ENCODE data around the gene TRIP10. TPM values are rescaled to one million over a fixed set of nuclear protein-coding genes. Genes with fewer than 3 reads are reported as not detected.

The TRIP10 gene
- total and polyA plus RNA-seq, 2 of the 4 experiments (the other 2 are of a cell fraction), result 39.1 to 47.0 TPM

DNA sequence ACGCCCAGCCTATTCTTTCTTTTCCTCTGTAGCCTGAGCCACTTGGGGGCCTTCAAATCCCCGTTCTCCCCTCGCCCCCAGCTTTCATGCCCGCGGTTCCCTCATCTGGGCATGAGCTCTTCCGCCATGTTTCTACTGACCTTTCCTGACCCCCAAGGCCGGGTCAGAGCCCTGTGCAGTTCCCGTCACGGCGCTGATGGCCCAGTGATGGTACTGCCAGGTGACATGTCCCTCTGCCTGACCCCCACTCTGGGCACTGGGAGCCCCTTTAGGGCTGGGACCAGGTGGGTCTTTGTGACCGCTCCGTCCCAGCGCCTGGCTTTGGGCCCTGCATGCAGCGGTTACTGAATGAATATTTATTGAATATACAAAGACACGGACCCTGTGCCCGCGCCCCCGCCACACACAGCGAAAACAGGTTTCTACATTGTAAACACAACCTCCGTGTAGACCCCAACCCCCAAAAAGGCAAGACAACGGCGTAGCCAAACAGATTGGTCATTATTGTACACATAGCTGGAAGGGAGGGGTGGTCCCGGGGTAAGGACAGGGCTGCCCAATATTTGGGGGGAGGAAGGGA lies 9.8 kb upstream of the TRIP10 start:
- Histone ChIP-seq H2BK15ac (ENCODE audit: low read depth, low read length) (no peak overlapping the region), H4K8ac (ENCODE audit: low read depth in 2 of 2, low read length in 2 of 2) (no peak overlapping the region), H2BK120ac (ENCODE audit: low read depth, low read length) (no peak overlapping the region), H4K5ac (ENCODE audit: low read depth, low read length) (no peak overlapping the region), H4K91ac (ENCODE audit: insufficient read depth, low read depth, low read length) (no peak overlapping the region), H3K27ac (ENCODE audit: insufficient read depth, low read length) (no peak overlapping the region), H3K4me3 (ENCODE audit: insufficient read depth, low read depth, low read length) (no peak overlapping the region), H3K56ac (ENCODE audit: extremely low read depth, insufficient read depth, low read length) (no peak overlapping the region), H3K4me2 (ENCODE audit: low read depth, low read length) (no peak overlapping the region), H2AK5ac (ENCODE audit: low read depth, low read length) (no peak overlapping the region), H2AFZ (replicated peaks; ENCODE audit: low read length, poor library complexity) (peak overlapping the region; percentile 29), H3K4me1 (ENCODE audit: control insufficient read depth, insufficient read depth, low read length) (no peaks in the 10 kb centered on the region), H3K9me1 (ENCODE audit: insufficient read depth, low read length) (no peaks in the 10 kb centered on the region; the same call in 1 of the 2 replicates), H3K79me1 (ENCODE audit: low read depth in 1 of 2, low read length in 2 of 2) (peaks cover 0 to 4% of the 10 kb centered on the region in 2 experiments; a peak in 1 of 4 replicates), H3K23ac (ENCODE audit: low read depth, low read length) (no peak overlapping the region), H3K4ac (ENCODE audit: low read depth, low read length) (no peak overlapping the region), H3K9ac (ENCODE audit: low read depth, low read length) (no peak overlapping the region), H3K36me3 (ENCODE audit: control insufficient read depth, insufficient read depth, low read length) (peaks cover 11% of the 10 kb centered on the region; the same call in 1 of the 2 replicates), H3K14ac (replicated peaks; ENCODE audit: low read depth, low read length) (no peak overlapping the region), H3K27me3 (ENCODE audit: control insufficient read depth, insufficient read depth, low read length) (no peaks in the 10 kb centered on the region), H4K20me1 (ENCODE audit: insufficient read depth, low read length) (no peaks in the 10 kb centered on the region), H2AK9ac (replicated peaks; ENCODE audit: low read depth, low read length, poor library complexity) (no peak overlapping the region), H2BK20ac (ENCODE audit: low read depth, low read length) (no peak overlapping the region), H3K9me3 (ENCODE audit: control insufficient read depth, insufficient read depth, low read length) (no peaks in the 10 kb centered on the region), H2BK5ac (ENCODE audit: low read depth, low read length, poor library complexity, severe bottlenecking) (no peak overlapping the region), H3K18ac (ENCODE audit: low read depth, low read length) (no peak overlapping the region)
- dilution Hi-C loops (cut with HindIII; ENCODE audit: low sequenced_read_pairs, unreplicated experiment), result no loop called here
- WGBS, 2 experiments (ENCODE audit: extremely low coverage in 2 of 2, insufficient read length in 1 of 2), result 91% methylated on average over 8 of the region's 23 CpGs; no CpG with 5 or more reads in 1 of the 2 experiments
- TF ChIP-seq, protein P1, sequence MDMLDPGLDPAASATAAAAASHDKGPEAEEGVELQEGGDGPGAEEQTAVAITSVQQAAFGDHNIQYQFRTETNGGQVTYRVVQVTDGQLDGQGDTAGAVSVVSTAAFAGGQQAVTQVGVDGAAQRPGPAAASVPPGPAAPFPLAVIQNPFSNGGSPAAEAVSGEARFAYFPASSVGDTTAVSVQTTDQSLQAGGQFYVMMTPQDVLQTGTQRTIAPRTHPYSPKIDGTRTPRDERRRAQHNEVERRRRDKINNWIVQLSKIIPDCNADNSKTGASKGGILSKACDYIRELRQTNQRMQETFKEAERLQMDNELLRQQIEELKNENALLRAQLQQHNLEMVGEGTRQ (IDR thresholded peaks at IDR 0.05; ENCODE audit: low read depth, low read length), result no peak
- TF ChIP-seq, protein P2, sequence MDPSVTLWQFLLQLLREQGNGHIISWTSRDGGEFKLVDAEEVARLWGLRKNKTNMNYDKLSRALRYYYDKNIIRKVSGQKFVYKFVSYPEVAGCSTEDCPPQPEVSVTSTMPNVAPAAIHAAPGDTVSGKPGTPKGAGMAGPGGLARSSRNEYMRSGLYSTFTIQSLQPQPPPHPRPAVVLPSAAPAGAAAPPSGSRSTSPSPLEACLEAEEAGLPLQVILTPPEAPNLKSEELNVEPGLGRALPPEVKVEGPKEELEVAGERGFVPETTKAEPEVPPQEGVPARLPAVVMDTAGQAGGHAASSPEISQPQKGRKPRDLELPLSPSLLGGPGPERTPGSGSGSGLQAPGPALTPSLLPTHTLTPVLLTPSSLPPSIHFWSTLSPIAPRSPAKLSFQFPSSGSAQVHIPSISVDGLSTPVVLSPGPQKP (IDR thresholded peaks at IDR 0.05; ENCODE audit: borderline replicate concordance, low read depth, low read length), result no peak
- no peak for TF ChIP-seq CEBPB (IDR thresholded peaks at IDR 0.05; ENCODE audit: low read depth, low read length)
- no peak for TF ChIP-seq CHD1 (IDR thresholded peaks at IDR 0.05; ENCODE audit: low read depth, low read length)
- TF ChIP-seq BHLHE40 (IDR thresholded peaks at IDR 0.05; ENCODE audit: low read depth, low read length), result no peak
- no peak for TF ChIP-seq RFX5 (IDR thresholded peaks at IDR 0.05; ENCODE audit: low read depth, low read length)
- TF ChIP-seq SMC3 (IDR thresholded peaks at IDR 0.05; ENCODE audit: low read depth, low read length), result no peak
- TF ChIP-seq NFE2L2 (IDR thresholded peaks at IDR 0.05; ENCODE audit: low read depth, low read length), result no peak
- no peak for TF ChIP-seq RCOR1 (IDR thresholded peaks at IDR 0.05; ENCODE audit: insufficient replicate concordance, low read length)
- intact Hi-C loops (cut with micrococcal nuclease), result loop anchor here (10.0 kb wide), 1 partner anchor 335 kb away; the partner anchor contains the start of gene ZNF557
- no peak for ATAC-seq (ENCODE audit: low read depth)
- POLR2A ChIA-PET (ENCODE audit: unreplicated experiment), result no interaction called here
- CTCF ChIA-PET, result no interaction called here
- DNase-seq, result no peak
- in situ Hi-C loops (cut with MboI; ENCODE audit: low sequenced_read_pairs), result loop anchor here (10.0 kb wide), 2 partner anchors 135 to 215 kb away; no protein-coding TSS in a partner anchor
- no TSS peak for BruUV-seq (replicated peaks)
